ENCODE measurements around the gene TMEM54. TPM values are rescaled to one million over a fixed set of nuclear protein-coding genes. Genes with fewer than 3 reads are reported as not detected.

Gene TMEM54
- total and polyA plus RNA-seq, 2 of the 13 experiments (the other 11 are each of a cell fraction or from before 2014, with no cell fraction given) = 2.5 to 2.9 TPM

DNA sequence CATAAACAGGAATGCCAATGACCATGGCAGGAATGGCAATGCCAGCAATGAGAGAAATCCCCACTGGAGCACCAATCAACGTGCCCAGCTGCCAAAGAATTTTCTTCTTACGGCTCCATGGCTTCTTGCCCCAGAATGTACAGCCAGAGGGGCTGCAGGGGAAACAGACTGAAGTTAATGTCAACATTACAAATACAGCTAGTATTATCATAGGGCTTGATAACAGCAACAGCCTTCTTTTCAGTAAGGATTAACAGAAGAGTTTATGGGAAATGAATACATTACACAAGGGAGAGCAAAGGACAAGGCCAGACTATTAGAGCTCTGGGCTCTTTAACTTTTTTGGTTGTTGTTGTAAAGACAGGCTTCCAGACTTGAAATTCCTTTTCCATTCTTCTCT is 45.2 kb upstream of the TMEM54 start (continued):
- TF ChIP-seq LRRFIP1 (CRISPR knock-in tag; conservative IDR thresholded peaks at IDR 0.05) = no peak
- TF ChIP-seq NFATC3 (CRISPR knock-in tag; IDR thresholded peaks at IDR 0.05) = no peak
- peak; percentile 29 for TF ChIP-seq TEAD3 (CRISPR knock-in tag; optimal IDR thresholded peaks at IDR 0.05; ENCODE audit: borderline replicate concordance)
- no peak for TF ChIP-seq KDM5A (IDR thresholded peaks at IDR 0.05; ENCODE audit: borderline replicate concordance, low read length)
- TF ChIP-seq ZNF777 (CRISPR knock-in tag; IDR thresholded peaks at IDR 0.05) = no peak
- TF ChIP-seq ZBTB7B (CRISPR knock-in tag; IDR thresholded peaks at IDR 0.05) = peak; percentile 59; the same call in 1 of the 2 replicates
- TF ChIP-seq SALL1 (CRISPR knock-in tag; IDR thresholded peaks at IDR 0.05) = peak; percentile 59
- TF ChIP-seq, protein P1, sequence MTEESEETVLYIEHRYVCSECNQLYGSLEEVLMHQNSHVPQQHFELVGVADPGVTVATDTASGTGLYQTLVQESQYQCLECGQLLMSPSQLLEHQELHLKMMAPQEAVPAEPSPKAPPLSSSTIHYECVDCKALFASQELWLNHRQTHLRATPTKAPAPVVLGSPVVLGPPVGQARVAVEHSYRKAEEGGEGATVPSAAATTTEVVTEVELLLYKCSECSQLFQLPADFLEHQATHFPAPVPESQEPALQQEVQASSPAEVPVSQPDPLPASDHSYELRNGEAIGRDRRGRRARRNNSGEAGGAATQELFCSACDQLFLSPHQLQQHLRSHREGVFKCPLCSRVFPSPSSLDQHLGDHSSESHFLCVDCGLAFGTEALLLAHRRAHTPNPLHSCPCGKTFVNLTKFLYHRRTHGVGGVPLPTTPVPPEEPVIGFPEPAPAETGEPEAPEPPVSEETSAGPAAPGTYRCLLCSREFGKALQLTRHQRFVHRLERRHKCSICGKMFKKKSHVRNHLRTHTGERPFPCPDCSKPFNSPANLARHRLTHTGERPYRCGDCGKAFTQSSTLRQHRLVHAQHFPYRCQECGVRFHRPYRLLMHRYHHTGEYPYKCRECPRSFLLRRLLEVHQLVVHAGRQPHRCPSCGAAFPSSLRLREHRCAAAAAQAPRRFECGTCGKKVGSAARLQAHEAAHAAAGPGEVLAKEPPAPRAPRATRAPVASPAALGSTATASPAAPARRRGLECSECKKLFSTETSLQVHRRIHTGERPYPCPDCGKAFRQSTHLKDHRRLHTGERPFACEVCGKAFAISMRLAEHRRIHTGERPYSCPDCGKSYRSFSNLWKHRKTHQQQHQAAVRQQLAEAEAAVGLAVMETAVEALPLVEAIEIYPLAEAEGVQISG (CRISPR knock-in tag; IDR thresholded peaks at IDR 0.05) = no peak
- no peak for TF ChIP-seq ZKSCAN8 (CRISPR knock-in tag; IDR thresholded peaks at IDR 0.05; ENCODE audit: borderline replicate concordance)
- TF ChIP-seq CEBPG (CRISPR knock-in tag; IDR thresholded peaks at IDR 0.05) = peak; percentile 24; the same call in 1 of the 2 replicates
- no peak for TF ChIP-seq NR2F6 (IDR thresholded peaks at IDR 0.05)
- peak; percentile 43; the same call in 1 of the 2 replicates for TF ChIP-seq NR2F6 (CRISPR knock-in tag; IDR thresholded peaks at IDR 0.05)
- 0 out of 2 replicates have a peak, but pooled peaks have one; percentile 23 for TF ChIP-seq THAP11 (CRISPR knock-in tag; IDR thresholded peaks at IDR 0.05)
- TF ChIP-seq HMG20A (CRISPR knock-in tag; IDR thresholded peaks at IDR 0.05; ENCODE audit: borderline replicate concordance) = peak; percentile 62; the same call in 1 of the 2 replicates
- TF ChIP-seq ZNF296 (CRISPR knock-in tag; conservative IDR thresholded peaks at IDR 0.05) = no peak
- no peak for TF ChIP-seq FOXA1 (IDR thresholded peaks at IDR 0.05)
- TF ChIP-seq FOXA1 (CRISPR knock-in tag; IDR thresholded peaks at IDR 0.05) = peak; percentile 36; the same call in 1 of the 2 replicates
- no peak for TF ChIP-seq SOX6 (IDR thresholded peaks at IDR 0.05)
- 0 out of 2 replicates have a peak, but pooled peaks have one; percentile 27 for TF ChIP-seq SOX6 (CRISPR knock-in tag; IDR thresholded peaks at IDR 0.05)
- peak; percentile 59; the same call in 1 of the 2 replicates for TF ChIP-seq KAT8 (CRISPR knock-in tag; IDR thresholded peaks at IDR 0.05)
- TF ChIP-seq SOX5 (CRISPR knock-in tag; IDR thresholded peaks at IDR 0.05; ENCODE audit: borderline replicate concordance) = peak; percentile 47; the same call in 1 of the 2 replicates
- no peak for TF ChIP-seq NR2F2 (IDR thresholded peaks at IDR 0.05; ENCODE audit: borderline replicate concordance, low read depth)
- TF ChIP-seq ASH2L (IDR thresholded peaks at IDR 0.05; ENCODE audit: insufficient read length, low read depth, low read length) = no peak
- TF ChIP-seq ZNF547 (CRISPR knock-in tag; IDR thresholded peaks at IDR 0.05) = no peak
- TF ChIP-seq, protein P2, sequence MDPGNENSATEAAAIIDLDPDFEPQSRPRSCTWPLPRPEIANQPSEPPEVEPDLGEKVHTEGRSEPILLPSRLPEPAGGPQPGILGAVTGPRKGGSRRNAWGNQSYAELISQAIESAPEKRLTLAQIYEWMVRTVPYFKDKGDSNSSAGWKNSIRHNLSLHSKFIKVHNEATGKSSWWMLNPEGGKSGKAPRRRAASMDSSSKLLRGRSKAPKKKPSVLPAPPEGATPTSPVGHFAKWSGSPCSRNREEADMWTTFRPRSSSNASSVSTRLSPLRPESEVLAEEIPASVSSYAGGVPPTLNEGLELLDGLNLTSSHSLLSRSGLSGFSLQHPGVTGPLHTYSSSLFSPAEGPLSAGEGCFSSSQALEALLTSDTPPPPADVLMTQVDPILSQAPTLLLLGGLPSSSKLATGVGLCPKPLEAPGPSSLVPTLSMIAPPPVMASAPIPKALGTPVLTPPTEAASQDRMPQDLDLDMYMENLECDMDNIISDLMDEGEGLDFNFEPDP (CRISPR knock-in tag; conservative IDR thresholded peaks at IDR 0.05) = 0 out of 2 replicates have a peak, but pooled peaks have one; percentile 17
- TF ChIP-seq EP300 (IDR thresholded peaks at IDR 0.05; ENCODE audit: low read depth in 2 of 2, low read length in 2 of 2) = peak in 1 of 2 experiments; percentile 58; a peak in 2 of 4 replicates
- TF ChIP-seq EP300 (CRISPR knock-in tag; IDR thresholded peaks at IDR 0.05; ENCODE audit: borderline replicate concordance) = no peak
- no peak for TF ChIP-seq TAF15 (IDR thresholded peaks at IDR 0.05; ENCODE audit: low read depth, low read length, poor library complexity, severe bottlenecking)
